Right lobe of liver (tissue), 6 donors: ENCODE data around the gene NOC3L. TPM values are rescaled to one million over a fixed set of nuclear protein-coding genes. Genes with fewer than 3 reads are reported as not detected.

Experiments used
- ATAC-seq, 4 donors: fragments of 200-7000 bp; cut with Tn5 transposase; one replicate each; pipeline ENCODE4 v1.9.1; 2020; ENCODE audit warnings: mild to moderate bottlenecking in 4 of 4, moderate library complexity in 4 of 4
- DNase-seq, 3 donors: peaks; one replicate each; pipeline ENCODE4 v3.0.0-alpha.2; 2020
- H3K27ac ChIP-seq, 3 donors: fragments of 200-600 bp; one replicate each; pipeline ENCODE4 v1.8.0; 2022
- H3K27me3 ChIP-seq, 2 donors: fragments of 200-600 bp; one replicate each; pipeline ENCODE4 v1.8.0; 2022
- H3K36me3 ChIP-seq, 4 donors: fragments of 200-600 bp; sonication (generic) in 1 of 4; one replicate each; pipeline versions ENCODE4 v1.5.1 to v1.8.0; 2017 to 2022; ENCODE audit warnings: control low read depth in 1 of 4
- H3K4me1 ChIP-seq, 4 donors: fragments of 200-600 bp; sonication (generic) in 1 of 4; one replicate each; pipeline versions ENCODE4 v1.5.1 to v1.8.0; 2017 to 2022; ENCODE audit warnings: control low read depth in 1 of 4
- H3K4me3 ChIP-seq, 3 donors: fragments of 200-600 bp; one replicate each; pipeline ENCODE4 v1.8.0; 2022
- H3K9me3 ChIP-seq, 4 donors: fragments of 200-600 bp; sonication (generic) in 1 of 4; one replicate each; pipeline versions ENCODE4 v1.5.1 to v1.8.0; 2017 to 2022; ENCODE audit warnings: control low read depth in 1 of 4
- CTCF ChIP-seq, 4 donors: fragments of 200-600 bp in 3 of 4; fragments of 450-650 bp in 1 of 4; IDR thresholded peaks; one replicate each; pipeline versions ENCODE4 v1.5.1 to v1.8.0; 2016 to 2022; ENCODE audit warnings: antibody characterized with exemption in 4 of 4, mild to moderate bottlenecking in 2 of 4
- POLR2A ChIP-seq: fragments of 450-650 bp; IDR thresholded peaks from one replicate; pipeline ENCODE4 v1.6.1; 2017; ENCODE audit warnings: antibody characterized with exemption, mild to moderate bottlenecking
- WGBS: methylation state at CpG from one replicate; pipeline ENCODE4 v1.1.6; 2018; ENCODE audit warnings: low coverage, low lambda C conversion rate; ENCODE audit not compliant: insufficient coverage; ENCODE audit errors: missing lambda C conversion rate; 5-methylcytosine and 5-hydroxymethylcytosine counted together
- intact Hi-C, 2 donors: fragments of 100-400 bp; cut with DNase I; formaldehyde crosslinking; loops; one replicate each; pipeline versions ENCODE4 v1.11.2 to v1.14.1; 2022
- total RNA-seq, 6 experiments: library from RNA; depleted of rRNA in 2 of 6; stranded (reverse); fragments of >200 nt in 2 of 6; fragmentation: NEBNext Ultra II Directional in 3 of 6; extraction: Animal tissue kit (Norgen Biotek cat#: 25700) in 3 of 6; gene quantifications; one replicate each; pipeline versions ENCODE4 v1.1.0 to v1.2.4, GENCODE V29; 2016 to 2023
- donor health status: DM: no; HTN: yes; CAD: no.
- donor health status: DM: no; HTN: no; CAD: no.
- donor health status: DM: no; HTN: no; CAD: no.
- donor health status: DM: no; HTN: yes; CAD: no.
- donor health status: DM: no; HTN: yes; CAD: no.

Gene NOC3L
- total RNA-seq, 6 experiments from 2014 or later, result 6.2 to 11.2 (median 9.5) TPM

GRCh38 chr10:94333051-94333450 is 29.7 kb downstream of the NOC3L start:
- peaks cover 4 to 43% (median 20%) of the 10 kb centered on the region in 4 donors for H3K36me3 ChIP-seq
- H3K27me3 ChIP-seq, result no peaks in the 10 kb centered on the region
- 93% methylated on average over 2 of the region's 2 CpGs for WGBS
- ATAC-seq (no peak), DNase-seq (no peak)
- no peak overlapping the region for H3K27ac ChIP-seq
- no peak overlapping the region for H3K4me3 ChIP-seq
- H3K4me1 ChIP-seq, result no peaks in the 10 kb centered on the region
- no peaks in the 10 kb centered on the region for H3K9me3 ChIP-seq
- intact Hi-C loops, result no loop called here
- no peak for TF ChIP-seq CTCF (IDR thresholded peaks at IDR 0.05)
- no peak for TF ChIP-seq POLR2A

GRCh38 chr10:94328613-94329012 is 34.1 kb downstream of the NOC3L start:
- Histone ChIP-seq H3K4me1 (no peaks in the 10 kb centered on the region), H3K9me3 (no peaks in the 10 kb centered on the region), H3K4me3 (no peak overlapping the region), H3K36me3 (peaks cover 2 to 5% (median 4%) of the 10 kb centered on the region in 4 donors), H3K27me3 (no peaks in the 10 kb centered on the region), H3K27ac (no peak overlapping the region)
- DNase-seq (no peak), ATAC-seq (no peak)
- WGBS, result 93% methylated on average over 3 of the region's 3 CpGs
- intact Hi-C loops, result no loop called here
- TF ChIP-seq CTCF (IDR thresholded peaks at IDR 0.05) (no peak), POLR2A (no peak)

GRCh38 chr10:94327649-94328048 is 35.1 kb downstream of the NOC3L start:
- H3K4me3 ChIP-seq, result no peak overlapping the region
- H3K27ac ChIP-seq, result no peak overlapping the region
- no peaks in the 10 kb centered on the region for H3K27me3 ChIP-seq
- H3K9me3 ChIP-seq, result no peaks in the 10 kb centered on the region
- DNase-seq (no peak), ATAC-seq (peak in 2 of 4 donors; percentile 22 to 23)
- H3K4me1 ChIP-seq, result no peaks in the 10 kb centered on the region
- H3K36me3 ChIP-seq, result peaks cover 0 to 5% (median under 1%) of the 10 kb centered on the region in 4 donors
- intact Hi-C loops, result no loop called here
- WGBS, result 100% methylated on average over 1 of the region's 1 CpG
- TF ChIP-seq CTCF (IDR thresholded peaks at IDR 0.05) (no peak), POLR2A (no peak)

GRCh38 chr10:94324609-94325233 is 38.0 kb downstream of the NOC3L start:
- Histone ChIP-seq H3K27ac (no peak overlapping the region), H3K36me3 (no peaks in the 10 kb centered on the region), H3K4me3 (no peak overlapping the region), H3K27me3 (no peaks in the 10 kb centered on the region), H3K9me3 (no peaks in the 10 kb centered on the region), H3K4me1 (no peaks in the 10 kb centered on the region)
- intact Hi-C loops, result no loop called here
- 92% methylated on average over 3 of the region's 7 CpGs for WGBS
- TF ChIP-seq POLR2A (no peak), CTCF (IDR thresholded peaks at IDR 0.05) (no peak)
- ATAC-seq (no peak), DNase-seq (no peak)
